GM23248 (cell line): ENCODE data around the gene BCL2L13. TPM values are rescaled to one million over a fixed set of nuclear protein-coding genes. Genes with fewer than 3 reads are reported as not detected.

Experiments used
- DNase-seq: peaks from one replicate; pipeline ENCODE4 v3.0.0-alpha.2; 2015
- H2AFZ ChIP-seq: fragments of 200-600 bp; sonication (generic); 2 replicates; pipeline ENCODE4 v1.6.1; 2016; ENCODE audit warnings: antibody characterized with exemption
- H3F3A ChIP-seq: fragments of 200-600 bp; sonication (generic); 2 replicates; pipeline ENCODE4 v1.6.1; 2016; ENCODE audit warnings: mild to moderate bottlenecking, antibody characterized with exemption, mixed run types; ENCODE audit not compliant: insufficient read depth
- H3K27ac ChIP-seq: fragments of 200-600 bp; sonication (generic); 2 replicates; pipeline ENCODE4 v1.5.1; 2016; ENCODE audit warnings: mild to moderate bottlenecking
- H3K27me3 ChIP-seq: fragments of 200-600 bp; sonication (generic); replicated peaks from 2 replicates; pipeline ENCODE4 v1.6.1; 2016; ENCODE audit warnings: mild to moderate bottlenecking; ENCODE audit not compliant: insufficient read depth
- H3K36me3 ChIP-seq: fragments of 200-600 bp; sonication (generic); 2 replicates; pipeline ENCODE4 v1.6.1; 2016; ENCODE audit warnings: low read depth, mild to moderate bottlenecking
- H3K4me1 ChIP-seq: fragments of 200-600 bp; sonication (generic); 2 replicates; pipeline ENCODE4 v1.6.1; 2016; ENCODE audit warnings: mild to moderate bottlenecking; ENCODE audit not compliant: insufficient read depth
- H3K4me2 ChIP-seq: fragments of 200-600 bp; sonication (generic); one replicate; pipeline ENCODE4 v1.6.1; 2016; ENCODE audit warnings: mild to moderate bottlenecking; ENCODE audit not compliant: unreplicated experiment
- H3K4me3 ChIP-seq: fragments of 200-600 bp; sonication (generic); 2 replicates; pipeline ENCODE4 v1.5.1; 2016; ENCODE audit warnings: mild to moderate bottlenecking
- H3K79me2 ChIP-seq: fragments of 200-600 bp; sonication (generic); 2 replicates; pipeline ENCODE4 v1.6.1; 2016; ENCODE audit warnings: mild to moderate bottlenecking; ENCODE audit not compliant: insufficient read depth
- H3K9ac ChIP-seq: fragments of 200-600 bp; sonication (generic); 2 replicates; pipeline ENCODE4 v1.6.1; 2016; ENCODE audit warnings: mild to moderate bottlenecking
- H3K9me2 ChIP-seq: fragments of 200-600 bp; sonication (generic); 2 replicates; pipeline ENCODE4 v1.6.1; 2016; ENCODE audit warnings: mixed run types, mild to moderate bottlenecking, moderate library complexity; ENCODE audit not compliant: insufficient read depth
- H3K9me3 ChIP-seq: fragments of 200-600 bp; sonication (generic); one replicate; pipeline ENCODE4 v1.6.1; 2017; ENCODE audit warnings: low read depth
- H4K20me1 ChIP-seq: fragments of 200-600 bp; sonication (generic); 2 replicates; pipeline ENCODE4 v1.6.0; 2016; ENCODE audit not compliant: insufficient read depth
- EZH2 ChIP-seq: fragments of 200-600 bp; sonication (generic); IDR thresholded peaks from 2 replicates; pipeline ENCODE4 v1.6.1; 2018; ENCODE audit warnings: antibody characterized with exemption, mild to moderate bottlenecking; ENCODE audit not compliant: insufficient read depth, poor library complexity, severe bottlenecking
- EZH2phosphoT487 ChIP-seq: fragments of 200-600 bp; sonication (generic); IDR thresholded peaks from 2 replicates; pipeline ENCODE4 v1.6.1; 2018; ENCODE audit warnings: antibody characterized with exemption, moderate library complexity, mild to moderate bottlenecking, low read depth; ENCODE audit not compliant: insufficient read depth
- WGBS, 2 experiments: methylation state at CpG; one replicate each; pipeline ENCODE4 v1.1.6; 2015 to 2017; ENCODE audit warnings: low lambda C conversion rate in 2 of 2, low coverage in 1 of 2; ENCODE audit errors: missing lambda C conversion rate in 2 of 2; 5-methylcytosine and 5-hydroxymethylcytosine counted together
- in situ Hi-C: fragments of 300-500 bp; cut with MboI; formaldehyde crosslinking; loops from 2 replicates; pipeline ENCODE4 v1.15.0; 2020
- polyA plus RNA-seq: library from polyadenylated mRNA; unstranded; fragments of >200 nt; fragmentation: Nextera tagmentation; extraction: Ambion mirVana; gene quantifications from 2 replicates; pipeline ENCODE4 v1.2.1, GENCODE V29; 2016
- total RNA-seq: library from RNA; depleted of rRNA; stranded (reverse); fragments of >200 nt; shearing (Covaris generic); gene quantifications from 2 replicates; pipeline ENCODE4 v1.2.3, GENCODE V29; 2014

The BCL2L13 gene
- total and polyA plus RNA-seq, 2 experiments from 2014 or later, result 44.9 to 71.9 TPM

- Histone ChIP-seq H3K4me2 (no peak overlapping the region), H3K4me1 (no peaks in the 10 kb centered on the region), H3K9me3 (no peaks in the 10 kb centered on the region), H3K27ac (no peak overlapping the region), H2AFZ (no peak overlapping the region), H3K9me2 (no peaks in the 10 kb centered on the region), H3K79me2 (no peaks in the 10 kb centered on the region), H3K36me3 (no peaks in the 10 kb centered on the region), H4K20me1 (no peaks in the 10 kb centered on the region), H3K4me3 (no peak overlapping the region), H3K27me3 (no peaks in the 10 kb centered on the region), H3K9ac (no peak overlapping the region), H3F3A (no peaks in the 10 kb centered on the region)
- TF ChIP-seq EZH2 (no peak), EZH2phosphoT487 (no peak)
- 79 to 84% methylated on average over 7 of the region's 7 CpGs for WGBS, 2 experiments
- no peak for DNase-seq
- in situ Hi-C loops, result no loop called here
Measured at GRCh38 chr22:17744430-17744829, 105.9 kb downstream of the BCL2L13 start.

DNA sequence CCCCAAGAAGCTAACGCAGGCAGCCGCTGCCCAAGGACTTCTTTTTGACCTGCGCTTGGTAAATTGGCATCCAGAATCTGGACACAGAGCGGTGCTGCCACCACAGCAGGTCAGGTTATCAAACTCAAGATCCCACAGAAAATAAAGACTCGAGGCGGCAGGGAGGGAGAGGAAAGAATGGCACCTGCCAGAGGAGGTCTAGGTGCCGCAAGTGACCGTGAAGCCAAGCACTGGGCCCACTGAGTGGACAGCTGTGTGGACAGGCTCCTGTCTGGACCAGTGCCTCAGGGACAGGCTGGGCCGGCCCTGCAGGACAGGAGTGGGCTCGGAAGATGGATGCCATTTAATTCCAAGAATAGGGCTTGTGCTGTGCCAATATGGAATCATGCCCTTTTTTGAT is 108.4 kb downstream of the BCL2L13 start:
- in situ Hi-C loops, result no loop called here
- WGBS, 2 experiments, result 98 to 100% methylated on average over 10 of the region's 10 CpGs
- no peaks in the 10 kb centered on the region for H3K4me1 ChIP-seq
- no peak overlapping the region for H3K4me2 ChIP-seq
- no peaks in the 10 kb centered on the region; the same call in 1 of the 2 replicates for H3K79me2 ChIP-seq
- H2AFZ ChIP-seq, result no peak overlapping the region
- H3K9me2 ChIP-seq, result no peaks in the 10 kb centered on the region
- H3K9ac ChIP-seq, result no peak overlapping the region
- DNase-seq, result no peak
- no peaks in the 10 kb centered on the region for H4K20me1 ChIP-seq
- TF ChIP-seq EZH2phosphoT487, result no peak
- no peak for TF ChIP-seq EZH2
- H3F3A ChIP-seq, result no peaks in the 10 kb centered on the region
- H3K36me3 ChIP-seq, result no peaks in the 10 kb centered on the region
- no peak overlapping the region for H3K27ac ChIP-seq
- no peaks in the 10 kb centered on the region for H3K27me3 ChIP-seq
- H3K4me3 ChIP-seq, result no peak overlapping the region
- H3K9me3 ChIP-seq, result no peaks in the 10 kb centered on the region

DNA sequence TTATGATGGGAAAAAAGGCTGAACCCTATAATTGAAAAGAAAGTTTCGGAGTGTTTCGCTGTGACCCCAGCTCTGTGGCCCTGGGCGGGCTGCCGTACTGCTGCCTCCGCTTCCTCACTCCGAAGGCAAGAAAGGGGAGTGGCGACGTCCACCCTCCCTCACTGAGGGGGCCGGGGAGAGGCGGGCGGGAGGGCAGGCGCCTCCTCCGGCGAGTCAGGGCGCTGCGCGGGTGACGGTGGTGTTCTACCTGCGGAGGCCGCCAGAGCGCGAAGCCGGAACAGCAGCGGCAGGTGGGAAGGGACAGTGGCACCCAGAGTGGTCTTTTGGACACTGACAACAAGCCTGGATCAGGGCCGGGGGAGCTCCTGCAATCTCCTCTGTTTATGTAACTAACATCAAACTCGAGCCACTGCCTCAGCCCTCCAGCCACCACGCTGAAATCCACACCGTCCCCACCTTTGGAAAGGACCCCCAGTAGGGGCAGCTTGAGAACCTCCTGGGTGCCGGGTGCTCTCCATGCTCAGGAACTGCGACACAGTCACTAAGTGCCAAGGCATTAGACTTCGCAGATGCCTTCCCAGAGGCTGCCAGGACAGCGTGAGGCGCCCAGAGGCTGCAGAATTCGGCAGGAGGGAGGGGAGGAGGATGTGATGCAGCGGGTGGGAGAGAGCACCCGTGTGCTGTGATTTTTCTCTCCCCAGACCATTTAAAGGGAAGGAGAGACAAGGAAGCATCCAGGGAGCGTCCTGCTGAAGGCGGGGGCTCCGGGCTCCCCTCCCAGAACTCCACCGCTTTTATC is 110.2 kb downstream of the BCL2L13 start:
- TF ChIP-seq EZH2, result no peak
- TF ChIP-seq EZH2phosphoT487, result no peak
- H3K79me2 ChIP-seq, result no peaks in the 10 kb centered on the region; the same call in 1 of the 2 replicates

GRCh38 chr22:17749605-17750395 is 111.2 kb downstream of the BCL2L13 start:
- 94% methylated on average over 28 to 30 of the region's 35 CpGs for WGBS, 2 experiments
- H3K36me3 ChIP-seq, result no peaks in the 10 kb centered on the region
- H3K79me2 ChIP-seq, result no peaks in the 10 kb centered on the region; the same call in 1 of the 2 replicates
- H3K4me2 ChIP-seq, result no peak overlapping the region
- H3K4me1 ChIP-seq, result 0 out of 2 replicates have a peak, but pooled peaks cover 3% of the 10 kb centered on the region
- no peak overlapping the region for H3K4me3 ChIP-seq
- no peak overlapping the region for H2AFZ ChIP-seq
- TF ChIP-seq EZH2phosphoT487 (no peak), EZH2 (no peak)
- DNase-seq, result no peak
- no peak overlapping the region for H3K27ac ChIP-seq
- no peaks in the 10 kb centered on the region for H3F3A ChIP-seq
- no peaks in the 10 kb centered on the region for H3K9me2 ChIP-seq
- H3K27me3 ChIP-seq, result no peaks in the 10 kb centered on the region
- H4K20me1 ChIP-seq, result no peaks in the 10 kb centered on the region
- in situ Hi-C loops, result no loop called here
- no peak overlapping the region for H3K9ac ChIP-seq
- H3K9me3 ChIP-seq, result no peaks in the 10 kb centered on the region

More for the DNA sequence above, 110.2 kb downstream of the BCL2L13 start:
- no peaks in the 10 kb centered on the region for H3K9me2 ChIP-seq
- no peak overlapping the region for H3K9ac ChIP-seq
- no peaks in the 10 kb centered on the region for H3K27me3 ChIP-seq
- H2AFZ ChIP-seq, result no peak overlapping the region
- H3K4me3 ChIP-seq, result no peak overlapping the region
- H3K27ac ChIP-seq, result no peak overlapping the region
- no peaks in the 10 kb centered on the region for H3K36me3 ChIP-seq
- no peaks in the 10 kb centered on the region for H3F3A ChIP-seq
- in situ Hi-C loops, result no loop called here
- 0 out of 2 replicates have a peak, but pooled peaks cover 3% of the 10 kb centered on the region for H3K4me1 ChIP-seq
- no peaks in the 10 kb centered on the region for H4K20me1 ChIP-seq
- WGBS, 2 experiments, result 72 to 81% methylated on average over 25 to 40 of the region's 40 CpGs
- no peak overlapping the region for H3K4me2 ChIP-seq
- H3K9me3 ChIP-seq, result no peaks in the 10 kb centered on the region
- no peak for DNase-seq
